Measurements from ENCODE around the gene AGPAT3. TPM values are rescaled to one million over a fixed set of nuclear protein-coding genes. Genes with fewer than 3 reads are reported as not detected.

Gene AGPAT3
- total RNA-seq, 5 donors from 2014 or later (not counting 1 experiment from before 2014, with no cell fraction given), result 48.4 to 77.2 (median 65.1) TPM

DNA sequence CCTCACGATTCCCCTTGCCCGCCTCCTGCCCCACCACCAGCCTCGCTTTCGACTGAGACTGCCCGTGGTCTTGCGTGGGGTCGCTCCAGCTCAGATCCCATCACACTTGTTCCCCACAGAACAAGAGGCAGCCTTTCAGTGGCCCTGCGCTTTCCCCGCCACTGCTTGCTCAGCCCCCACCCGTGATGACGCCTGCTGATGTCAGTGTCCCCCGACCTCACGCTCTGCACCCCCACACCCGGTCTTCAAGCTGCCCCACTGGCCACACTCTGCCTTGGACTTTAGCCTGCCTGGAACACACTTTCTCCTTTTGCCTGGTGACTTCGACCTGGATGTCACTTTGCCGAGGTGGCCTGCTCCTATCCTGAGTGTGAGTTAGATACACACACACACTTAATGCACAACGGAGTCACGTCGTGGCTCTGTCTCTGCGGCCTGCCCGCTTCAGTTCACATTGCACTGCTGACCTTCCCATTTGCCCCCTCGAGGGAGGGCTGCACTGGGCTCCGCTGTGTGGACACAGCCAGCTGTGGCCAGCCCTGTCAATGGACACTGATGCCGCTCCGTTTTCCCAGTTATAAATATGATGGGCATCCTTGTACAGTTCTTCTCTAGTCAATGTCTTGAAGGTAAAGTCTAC is 13.0 kb downstream of the AGPAT3 start:
- ChIA-PET POLR2A (no interaction called here), CTCF (no interaction called here)
- Mint-ChIP-seq H3K9me3 (peaks cover 0 to 4% (median 2%) of the 10 kb centered on the region in 3 donors), H3K4me3 (no peak overlapping the region), H3K27me3 (no peaks in the 10 kb centered on the region), H3K4me1 (peaks cover 50 to 61% (median 59%) of the 10 kb centered on the region in 3 donors), H3K27ac (no peak overlapping the region), H3K36me3 (peaks cover 30% of the 10 kb centered on the region)
- WGBS (ENCODE audit: insufficient coverage), result 98% methylated on average over 20 of the region's 25 CpGs
- H3K36me3 ChIP-seq (ENCODE audit: control insufficient read depth in 2 of 2, extremely low read depth in 1 of 2, insufficient read depth in 1 of 2, low read length in 1 of 2), result peaks cover 6 to 23% of the 10 kb centered on the region in 2 donors
- no peaks in the 10 kb centered on the region for H3K9me3 ChIP-seq
- no peak for DNase-seq
- H3K27me3 ChIP-seq (replicated peaks in 1 of 2; ENCODE audit: control insufficient read depth in 2 of 2, extremely low read depth in 1 of 2, insufficient read depth in 2 of 2, low read length in 1 of 2), result no peaks in the 10 kb centered on the region
- peaks cover 0 to 36% of the 10 kb centered on the region in 2 experiments for H3K4me1 ChIP-seq (ENCODE audit: control insufficient read depth in 1 of 2, extremely low read depth in 1 of 2, insufficient read depth in 2 of 2, low read length in 2 of 2)
- no peak overlapping the region for H3K4me3 ChIP-seq (ENCODE audit: control insufficient read depth in 1 of 2, extremely low read depth in 1 of 2, low read length in 1 of 2)
- ATAC-seq (replicated peaks in 1 of 4), result no peak
- no peak overlapping the region for H3K27ac ChIP-seq (ENCODE audit: low read length)

- Histone ChIP-seq H3K4me3 (ENCODE audit: control insufficient read depth in 1 of 2, extremely low read depth in 1 of 2, low read length in 1 of 2) (no peak overlapping the region), H3K4me1 (ENCODE audit: control insufficient read depth in 1 of 2, extremely low read depth in 1 of 2, insufficient read depth in 2 of 2, low read length in 2 of 2) (peaks cover 0 to 46% of the 10 kb centered on the region in 2 experiments), H3K27ac (ENCODE audit: low read length) (no peak overlapping the region), H3K27me3 (replicated peaks in 1 of 2; ENCODE audit: control insufficient read depth in 2 of 2, extremely low read depth in 1 of 2, insufficient read depth in 2 of 2, low read length in 1 of 2) (no peaks in the 10 kb centered on the region), H3K9me3 (no peaks in the 10 kb centered on the region), H3K36me3 (ENCODE audit: control insufficient read depth in 2 of 2, extremely low read depth in 1 of 2, insufficient read depth in 1 of 2, low read length in 1 of 2) (peaks cover 6 to 22% of the 10 kb centered on the region in 2 donors)
- ChIA-PET CTCF (no interaction called here), POLR2A (no interaction called here)
- 90% methylated on average over 22 of the region's 25 CpGs for WGBS (ENCODE audit: insufficient coverage)
- H3K27ac Mint-ChIP-seq, result no peak overlapping the region
- DNase-seq (no peak), ATAC-seq (replicated peaks in 1 of 4) (no peak)
- H3K4me1 Mint-ChIP-seq, result peaks cover 53 to 66% (median 63%) of the 10 kb centered on the region in 3 donors
- H3K9me3 Mint-ChIP-seq, result peaks cover 0 to 4% (median 2%) of the 10 kb centered on the region in 3 donors
- no peak overlapping the region for H3K4me3 Mint-ChIP-seq
- no peaks in the 10 kb centered on the region for H3K27me3 Mint-ChIP-seq
- peaks cover 23% of the 10 kb centered on the region for H3K36me3 Mint-ChIP-seq
These were observed 14.5 kb downstream of the AGPAT3 start for GRCh38 chr21:43879348-43880110.

- POLR2A ChIA-PET, result no interaction called here
- peaks cover 0 to 2% (median under 1%) of the 10 kb centered on the region in 3 donors for H3K9me3 Mint-ChIP-seq
- H3K27ac Mint-ChIP-seq, result no peak overlapping the region
- H3K27me3 Mint-ChIP-seq, result no peaks in the 10 kb centered on the region
- Histone ChIP-seq H3K4me1 (ENCODE audit: control insufficient read depth in 1 of 2, extremely low read depth in 1 of 2, insufficient read depth in 2 of 2, low read length in 2 of 2) (peaks cover 0 to 52% of the 10 kb centered on the region in 2 experiments), H3K4me3 (ENCODE audit: control insufficient read depth in 1 of 2, extremely low read depth in 1 of 2, low read length in 1 of 2) (no peak overlapping the region), H3K27me3 (replicated peaks in 1 of 2; ENCODE audit: control insufficient read depth in 2 of 2, extremely low read depth in 1 of 2, insufficient read depth in 2 of 2, low read length in 1 of 2) (no peaks in the 10 kb centered on the region), H3K27ac (ENCODE audit: low read length) (no peak overlapping the region), H3K36me3 (ENCODE audit: control insufficient read depth in 2 of 2, extremely low read depth in 1 of 2, insufficient read depth in 1 of 2, low read length in 1 of 2) (peaks cover 6 to 19% of the 10 kb centered on the region in 2 donors), H3K9me3 (no peaks in the 10 kb centered on the region)
- peaks cover 55 to 69% (median 66%) of the 10 kb centered on the region in 3 donors for H3K4me1 Mint-ChIP-seq
- WGBS (ENCODE audit: insufficient coverage), result 88% methylated on average over 12 of the region's 14 CpGs
- no peak overlapping the region for H3K4me3 Mint-ChIP-seq
- ATAC-seq (replicated peaks in 1 of 4), result no peak
- CTCF ChIA-PET, result no interaction called here
- no peak for DNase-seq
- peaks cover 17% of the 10 kb centered on the region for H3K36me3 Mint-ChIP-seq
These were observed 15.3 kb downstream of the AGPAT3 start for GRCh38 chr21:43880111-43880985.

DNA sequence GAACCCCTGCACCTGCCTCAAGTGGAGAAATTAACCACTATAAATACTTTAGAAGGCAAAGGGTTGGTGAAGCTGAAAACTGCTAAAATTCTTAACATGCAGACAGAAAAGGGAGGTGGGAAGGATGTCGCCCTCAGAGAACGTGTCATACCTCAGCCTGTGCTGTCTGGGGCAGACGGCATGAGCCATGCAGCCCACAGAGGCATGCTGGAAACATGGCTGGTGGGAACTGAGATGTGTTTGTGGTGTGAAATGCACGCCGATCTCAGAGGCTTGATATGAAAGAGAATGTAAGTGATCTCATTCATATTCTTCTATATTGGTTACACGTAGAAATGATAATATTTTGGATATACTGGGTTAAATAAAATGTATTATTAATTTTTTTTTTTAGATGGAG is 16.3 kb downstream of the AGPAT3 start:
- Histone ChIP-seq H3K4me1 (ENCODE audit: control insufficient read depth in 1 of 2, extremely low read depth in 1 of 2, insufficient read depth in 2 of 2, low read length in 2 of 2) (peaks cover 0 to 52% of the 10 kb centered on the region in 2 experiments), H3K4me3 (ENCODE audit: control insufficient read depth in 1 of 2, extremely low read depth in 1 of 2, low read length in 1 of 2) (no peak overlapping the region), H3K27ac (ENCODE audit: low read length) (no peak overlapping the region), H3K36me3 (ENCODE audit: control insufficient read depth in 2 of 2, extremely low read depth in 1 of 2, insufficient read depth in 1 of 2, low read length in 1 of 2) (peaks cover 6 to 19% of the 10 kb centered on the region in 2 donors), H3K9me3 (no peaks in the 10 kb centered on the region), H3K27me3 (replicated peaks in 1 of 2; ENCODE audit: control insufficient read depth in 2 of 2, extremely low read depth in 1 of 2, insufficient read depth in 2 of 2, low read length in 1 of 2) (no peaks in the 10 kb centered on the region)
- ChIA-PET POLR2A (no interaction called here), CTCF (no interaction called here)
- peak in 5 of 35 experiments; percentile 13 to 31 (median 15) for DNase-seq
- Mint-ChIP-seq H3K9me3 (no peaks in the 10 kb centered on the region), H3K4me3 (no peak overlapping the region), H3K36me3 (peaks cover 9% of the 10 kb centered on the region), H3K4me1 (peaks cover 60 to 73% (median 68%) of the 10 kb centered on the region in 3 donors), H3K27ac (no peak overlapping the region), H3K27me3 (no peaks in the 10 kb centered on the region)
- WGBS (ENCODE audit: insufficient coverage), result 28% methylated on average over 3 of the region's 6 CpGs
- peak in 1 of 4 experiments; percentile 36 for ATAC-seq (replicated peaks in 1 of 4)

DNA sequence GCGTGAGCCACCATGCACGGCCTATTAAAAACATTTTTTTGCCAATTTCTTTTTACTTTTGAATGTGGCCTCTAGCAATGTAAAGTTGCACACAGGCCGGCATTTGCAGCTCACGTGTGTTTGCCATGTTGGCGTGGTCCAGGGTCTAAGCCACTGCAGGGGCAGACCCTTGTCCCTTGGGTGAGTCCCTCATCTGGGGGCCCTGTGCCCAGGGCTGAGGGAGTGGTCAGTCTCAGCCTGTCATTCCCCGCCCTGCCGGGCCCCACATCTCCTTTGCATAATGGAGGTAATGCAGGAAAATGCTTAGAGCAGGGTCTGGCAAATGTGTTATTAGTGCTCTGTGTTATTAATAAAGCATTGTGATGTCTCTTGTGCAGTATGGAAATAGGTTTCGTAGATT is 16.9 kb downstream of the AGPAT3 start:
- CTCF ChIA-PET, result no interaction called here
- Histone ChIP-seq H3K27ac (ENCODE audit: low read length) (no peak overlapping the region), H3K9me3 (no peaks in the 10 kb centered on the region), H3K36me3 (ENCODE audit: control insufficient read depth in 2 of 2, extremely low read depth in 1 of 2, insufficient read depth in 1 of 2, low read length in 1 of 2) (peaks cover 6 to 19% of the 10 kb centered on the region in 2 donors), H3K4me3 (ENCODE audit: control insufficient read depth in 1 of 2, extremely low read depth in 1 of 2, low read length in 1 of 2) (no peak overlapping the region), H3K27me3 (replicated peaks in 1 of 2; ENCODE audit: control insufficient read depth in 2 of 2, extremely low read depth in 1 of 2, insufficient read depth in 2 of 2, low read length in 1 of 2) (no peaks in the 10 kb centered on the region), H3K4me1 (ENCODE audit: control insufficient read depth in 1 of 2, extremely low read depth in 1 of 2, insufficient read depth in 2 of 2, low read length in 2 of 2) (peaks cover 0 to 52% of the 10 kb centered on the region in 2 experiments)
- no peaks in the 10 kb centered on the region for H3K27me3 Mint-ChIP-seq
- H3K4me1 Mint-ChIP-seq, result peaks cover 65 to 76% (median 72%) of the 10 kb centered on the region in 3 donors
- DNase-seq (no peak), ATAC-seq (replicated peaks in 1 of 4) (no peak)
- H3K4me3 Mint-ChIP-seq, result no peak overlapping the region
- no peaks in the 10 kb centered on the region for H3K9me3 Mint-ChIP-seq
- no peak overlapping the region for H3K27ac Mint-ChIP-seq
- peaks cover 10% of the 10 kb centered on the region for H3K36me3 Mint-ChIP-seq
- POLR2A ChIA-PET, result no interaction called here
- 98% methylated on average over 7 of the region's 8 CpGs for WGBS (ENCODE audit: insufficient coverage)

DNA sequence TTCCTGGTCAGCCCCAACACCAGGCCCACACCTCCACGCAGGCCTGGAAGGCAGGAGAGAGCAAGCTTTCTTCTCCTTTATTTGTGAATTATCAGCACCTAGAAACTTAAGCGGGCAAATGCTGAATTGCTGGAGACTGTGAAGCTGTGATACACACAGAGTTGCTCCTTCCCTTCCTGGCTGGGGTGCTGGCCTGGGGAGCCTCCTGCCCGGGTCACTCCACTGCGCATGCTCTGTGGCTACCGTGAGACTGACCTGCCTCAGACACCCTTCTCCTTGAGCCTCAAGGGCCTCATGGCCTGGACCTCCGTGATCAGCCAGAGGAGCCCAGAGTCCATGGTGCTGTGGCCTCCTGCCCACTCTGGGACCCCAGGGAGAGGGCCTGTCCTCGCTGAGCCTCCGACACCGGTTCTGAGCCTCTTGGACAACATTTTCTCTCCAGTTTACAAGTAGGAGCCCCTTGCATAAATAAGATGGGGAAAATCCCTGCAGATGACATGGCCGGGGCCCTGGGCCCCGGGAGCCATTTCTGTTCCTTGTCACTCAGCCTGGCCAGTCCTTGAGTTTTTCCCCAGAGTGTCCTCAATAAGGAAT is 18.0 kb downstream of the AGPAT3 start:
- no peak overlapping the region for H3K4me3 Mint-ChIP-seq
- H3K27ac ChIP-seq (ENCODE audit: low read length), result no peak overlapping the region
- peaks cover 65 to 77% (median 72%) of the 10 kb centered on the region in 3 donors for H3K4me1 Mint-ChIP-seq
- H3K27me3 ChIP-seq (replicated peaks in 1 of 2; ENCODE audit: control insufficient read depth in 2 of 2, extremely low read depth in 1 of 2, insufficient read depth in 2 of 2, low read length in 1 of 2), result no peaks in the 10 kb centered on the region
- CTCF ChIA-PET, result no interaction called here
- H3K27me3 Mint-ChIP-seq, result no peaks in the 10 kb centered on the region
- H3K36me3 Mint-ChIP-seq, result peaks cover 8% of the 10 kb centered on the region
- no peak for ATAC-seq (replicated peaks in 1 of 4)
- no peak overlapping the region for H3K27ac Mint-ChIP-seq
- peaks cover 0 to 52% of the 10 kb centered on the region in 2 experiments for H3K4me1 ChIP-seq (ENCODE audit: control insufficient read depth in 1 of 2, extremely low read depth in 1 of 2, insufficient read depth in 2 of 2, low read length in 2 of 2)
- peaks cover 5 to 24% of the 10 kb centered on the region in 2 donors for H3K36me3 ChIP-seq (ENCODE audit: control insufficient read depth in 2 of 2, extremely low read depth in 1 of 2, insufficient read depth in 1 of 2, low read length in 1 of 2)
- no peak for DNase-seq
- 100% methylated on average over 7 of the region's 11 CpGs for WGBS (ENCODE audit: insufficient coverage)
- no peak overlapping the region for H3K4me3 ChIP-seq (ENCODE audit: control insufficient read depth in 1 of 2, extremely low read depth in 1 of 2, low read length in 1 of 2)
- POLR2A ChIA-PET, result interaction anchor here in 1 of 2 donors (0.6 kb wide), 1 partner anchor 11 kb away, joined by 3 read pairs; no protein-coding TSS in a partner anchor
- no peaks in the 10 kb centered on the region for H3K9me3 Mint-ChIP-seq
- H3K9me3 ChIP-seq, result no peaks in the 10 kb centered on the region

All from T-cell (primary cell).